Brain microvascular endothelial cell (primary cell): ENCODE data around the gene ACACA.

Experiments
- DNase-seq: peaks from one replicate; pipeline ENCODE4 v3.0.0-alpha.2; 2020
- H3K27ac ChIP-seq: fragments of 250-450 bp; sonication (Bioruptor Pico); 2 replicates; pipeline ENCODE4 v1.5.1; 2020; ENCODE audit warnings: mild to moderate bottlenecking, moderate library complexity
- H3K27me3 ChIP-seq: fragments of 250-450 bp; sonication (Bioruptor Pico); replicated peaks from 2 replicates; pipeline ENCODE4 v1.5.1; 2020; ENCODE audit warnings: mild to moderate bottlenecking
- H3K36me3 ChIP-seq: fragments of 250-450 bp; sonication (Bioruptor Pico); replicated peaks from 2 replicates; pipeline ENCODE4 v1.5.1; 2020; ENCODE audit warnings: mild to moderate bottlenecking
- H3K4me3 ChIP-seq: 2 replicates; pipeline ENCODE4 v1.5.1; 2011; ENCODE audit warnings: low read depth, mild to moderate bottlenecking, control low read depth, low read length, moderate library complexity
- in situ Hi-C: cut with HindIII; loops from 2 replicates; pipeline ENCODE4 v1.10.0; 2017; ENCODE audit warnings: low sequenced_read_pairs, low pct_ligation_motif_present
- TF ChIP-seq, protein P1 (sequence below): IDR thresholded peaks from 2 replicates; pipeline ENCODE4 v1.5.1; 2011; ENCODE audit warnings: low read depth, mild to moderate bottlenecking, moderate library complexity, low read length, control low read depth, inconsistent platforms; ENCODE audit errors: missing control alignments

Gene ACACA

DNA sequence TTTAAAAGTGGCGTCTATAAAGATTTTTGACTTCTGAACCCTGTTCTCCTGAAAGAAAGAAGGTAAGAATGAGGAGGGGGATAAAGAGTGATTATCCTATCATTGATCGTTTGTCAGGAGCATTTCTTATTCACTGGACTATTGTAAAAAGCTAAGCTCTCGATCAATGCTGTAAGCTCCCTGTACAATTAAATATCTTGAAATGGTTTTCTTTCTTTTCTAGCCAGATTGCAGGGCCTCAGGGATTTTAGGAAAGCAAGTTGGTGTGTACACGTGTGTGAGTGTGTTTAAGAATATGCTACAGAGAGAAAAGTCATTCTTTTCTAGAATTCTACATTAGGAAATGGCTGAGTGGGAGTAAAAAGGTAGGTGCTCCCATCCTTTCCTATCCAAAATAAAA is 303.4 kb downstream of the ACACA start:
- peaks cover 18% of the 10 kb centered on the region for H3K36me3 ChIP-seq

DNA sequence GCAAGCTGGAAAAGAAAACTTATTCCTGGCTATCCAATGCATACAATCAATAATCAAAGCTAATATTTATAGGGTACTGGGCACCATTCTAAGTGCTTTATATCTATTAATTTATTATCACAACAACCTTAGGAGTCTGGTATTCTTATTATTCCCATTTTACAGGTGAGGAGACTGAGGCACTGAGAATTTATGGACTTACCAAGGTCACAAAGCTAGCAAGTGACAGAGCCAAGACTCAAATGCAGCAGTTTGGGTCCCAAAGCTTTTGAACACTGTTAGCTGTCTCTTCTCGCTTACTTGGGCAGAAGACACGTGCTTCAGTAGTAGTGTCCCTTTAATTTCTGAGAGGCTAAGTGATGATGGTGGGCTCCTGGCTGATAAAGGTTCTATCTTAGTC is 305.3 kb downstream of the ACACA start:
- Histone ChIP-seq H3K27ac (no peak overlapping the region), H3K4me3 (no peak overlapping the region), H3K27me3 (no peaks in the 10 kb centered on the region), H3K36me3 (peaks cover 18% of the 10 kb centered on the region)
- no peak for DNase-seq
- TF ChIP-seq, protein P1, sequence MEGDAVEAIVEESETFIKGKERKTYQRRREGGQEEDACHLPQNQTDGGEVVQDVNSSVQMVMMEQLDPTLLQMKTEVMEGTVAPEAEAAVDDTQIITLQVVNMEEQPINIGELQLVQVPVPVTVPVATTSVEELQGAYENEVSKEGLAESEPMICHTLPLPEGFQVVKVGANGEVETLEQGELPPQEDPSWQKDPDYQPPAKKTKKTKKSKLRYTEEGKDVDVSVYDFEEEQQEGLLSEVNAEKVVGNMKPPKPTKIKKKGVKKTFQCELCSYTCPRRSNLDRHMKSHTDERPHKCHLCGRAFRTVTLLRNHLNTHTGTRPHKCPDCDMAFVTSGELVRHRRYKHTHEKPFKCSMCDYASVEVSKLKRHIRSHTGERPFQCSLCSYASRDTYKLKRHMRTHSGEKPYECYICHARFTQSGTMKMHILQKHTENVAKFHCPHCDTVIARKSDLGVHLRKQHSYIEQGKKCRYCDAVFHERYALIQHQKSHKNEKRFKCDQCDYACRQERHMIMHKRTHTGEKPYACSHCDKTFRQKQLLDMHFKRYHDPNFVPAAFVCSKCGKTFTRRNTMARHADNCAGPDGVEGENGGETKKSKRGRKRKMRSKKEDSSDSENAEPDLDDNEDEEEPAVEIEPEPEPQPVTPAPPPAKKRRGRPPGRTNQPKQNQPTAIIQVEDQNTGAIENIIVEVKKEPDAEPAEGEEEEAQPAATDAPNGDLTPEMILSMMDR = no peak
- in situ Hi-C loops = no loop called here

More for the DNA sequence above, 303.4 kb downstream of the ACACA start:
- H3K27me3 ChIP-seq = no peaks in the 10 kb centered on the region
- no peak overlapping the region for H3K4me3 ChIP-seq
- TF ChIP-seq, protein P1 = no peak
- in situ Hi-C loops = no loop called here
- H3K27ac ChIP-seq = no peak overlapping the region
- no peak for DNase-seq

DNA sequence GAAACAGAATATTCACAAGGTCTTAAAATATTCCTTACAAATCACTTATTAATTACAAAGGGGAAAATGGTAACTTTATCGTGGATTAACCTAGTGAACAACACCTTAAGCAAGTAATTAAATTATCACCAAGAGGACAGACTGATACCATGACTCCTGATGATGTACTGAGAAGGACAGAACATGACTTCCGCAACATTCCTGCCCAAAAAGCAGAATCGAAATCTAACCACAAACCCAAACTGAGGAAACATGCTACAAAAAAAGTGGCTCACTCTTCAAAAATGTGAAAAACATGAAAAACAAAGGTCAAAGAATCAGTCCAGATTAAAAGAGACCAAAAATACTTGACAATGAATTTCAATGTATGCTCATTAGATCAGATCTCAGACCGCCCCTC is 306.4 kb downstream of the ACACA start:
- Histone ChIP-seq H3K27me3 (no peaks in the 10 kb centered on the region), H3K27ac (no peak overlapping the region), H3K4me3 (no peak overlapping the region), H3K36me3 (peaks cover 26% of the 10 kb centered on the region)
- TF ChIP-seq, protein P1 = no peak
- DNase-seq = no peak
- in situ Hi-C loops = no loop called here

DNA sequence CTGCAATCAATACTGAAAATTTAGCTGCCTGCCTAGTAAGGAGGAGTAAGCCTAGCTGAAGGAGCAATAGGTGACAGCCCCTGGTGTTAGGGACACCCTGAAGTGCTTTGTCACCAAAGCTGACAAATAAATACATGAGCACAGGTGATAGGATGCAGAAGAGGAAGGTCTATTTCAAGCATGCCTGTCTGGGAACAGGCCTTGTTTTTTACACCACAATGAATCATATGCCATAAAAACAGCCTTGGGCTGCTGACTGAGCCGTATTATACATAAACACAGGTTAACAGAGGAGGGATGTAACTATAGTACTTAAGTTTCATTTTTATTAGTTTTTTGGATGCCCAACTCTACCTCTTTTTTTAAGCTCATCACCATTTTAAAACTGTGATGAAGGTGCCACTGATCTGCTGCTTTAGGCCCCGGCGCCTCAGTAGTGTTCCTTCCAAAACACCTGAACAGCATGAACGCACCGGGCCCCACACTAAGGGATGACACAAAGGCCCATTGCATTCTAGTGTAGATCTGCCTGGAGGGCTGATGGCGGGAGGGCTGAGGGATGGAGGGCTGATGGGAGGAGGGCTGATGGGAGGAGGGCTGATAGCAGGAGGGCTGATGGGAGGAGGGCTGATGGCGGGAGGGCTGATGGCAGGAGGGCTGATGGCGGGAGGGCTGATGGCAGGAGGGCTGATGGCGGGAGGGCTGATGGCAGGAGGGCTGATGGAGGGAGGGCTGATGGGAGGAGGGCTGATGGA is 307.5 kb downstream of the ACACA start:
- TF ChIP-seq, protein P1 = no peak
- Histone ChIP-seq H3K36me3 (peaks cover 32% of the 10 kb centered on the region), H3K27ac (no peak overlapping the region), H3K27me3 (no peaks in the 10 kb centered on the region), H3K4me3 (no peak overlapping the region)
- DNase-seq = no peak
- in situ Hi-C loops = no loop called here

DNA sequence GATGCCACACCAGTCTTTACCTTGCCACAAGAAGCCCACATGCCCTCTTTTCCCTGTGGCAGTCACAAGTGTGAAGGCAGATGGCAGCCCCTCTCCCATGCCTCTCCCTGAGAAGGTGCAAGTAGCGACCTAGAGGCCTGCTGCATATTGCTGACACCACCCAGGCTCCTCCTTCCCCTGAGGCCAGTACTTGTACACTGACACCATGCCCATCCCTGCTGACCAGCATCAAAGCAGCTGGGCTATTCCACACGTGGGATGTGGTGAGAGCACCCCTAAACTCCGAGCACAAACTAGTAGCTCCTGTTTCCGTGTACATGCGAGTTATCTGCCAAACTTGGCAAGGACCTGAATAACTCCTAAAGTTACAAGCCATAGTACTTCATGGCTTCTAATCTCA is 308.5 kb downstream of the ACACA start:
- H3K4me3 ChIP-seq = no peak overlapping the region
- no peak for DNase-seq
- no peaks in the 10 kb centered on the region for H3K27me3 ChIP-seq
- in situ Hi-C loops = no loop called here
- TF ChIP-seq, protein P1 = no peak
- H3K36me3 ChIP-seq = peaks cover 25% of the 10 kb centered on the region
- H3K27ac ChIP-seq = no peak overlapping the region

DNA sequence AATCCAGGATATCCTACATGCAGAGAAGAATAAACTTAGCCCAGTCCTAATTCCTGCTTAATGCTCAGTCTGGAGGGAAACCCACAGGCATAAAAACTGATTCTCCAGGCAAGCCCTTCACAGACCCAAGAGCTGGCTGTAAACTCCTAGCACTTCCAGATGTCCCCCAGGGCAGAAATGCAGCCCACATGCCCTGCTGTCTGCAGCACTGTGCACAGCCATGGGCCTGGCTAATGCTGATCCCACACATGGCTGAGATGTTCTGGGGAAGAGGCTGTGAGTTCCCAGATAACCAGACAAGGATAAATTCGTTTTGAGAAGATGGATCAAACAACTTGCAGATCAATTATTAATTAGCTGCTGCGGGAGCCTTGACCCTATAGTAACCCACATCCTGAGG is 309.5 kb downstream of the ACACA start:
- TF ChIP-seq, protein P1 = no peak
- H3K36me3 ChIP-seq = peaks cover 20% of the 10 kb centered on the region
- no peaks in the 10 kb centered on the region for H3K27me3 ChIP-seq
- DNase-seq = no peak
- in situ Hi-C loops = no loop called here
- H3K27ac ChIP-seq = no peak overlapping the region
- no peak overlapping the region for H3K4me3 ChIP-seq
